ENCODE results near the gene MND1. TPM values are rescaled to one million over a fixed set of nuclear protein-coding genes. Genes with fewer than 3 reads are reported as not detected.
"Not testable (repeated sequence)": the region's sequence is repeated elsewhere in the genome, so short reads cannot be mapped to it uniquely, and the experiment has no call there.

MND1 gene
- total RNA-seq, 2 experiments from 2014 or later, result 25.2 to 33.6 TPM

- H3K27me3 Mint-ChIP-seq, result peaks cover 4% of the 10 kb centered on the region
- no peaks in the 10 kb centered on the region for H3K9me3 Mint-ChIP-seq (ENCODE audit: low read depth)
- peaks cover 33% of the 10 kb centered on the region for H3K4me1 Mint-ChIP-seq
- DNase-seq (no peak), ATAC-seq (no peak)
- no peak overlapping the region for H3K4me3 Mint-ChIP-seq
- CTCF ChIA-PET, result interaction anchor here (2.5 to 3.6 kb wide), 2 partner anchors 27 to 134 kb away, joined by 10 to 27 read pairs; partner anchors contain the start of gene TMEM131L
- no peak overlapping the region for H3K27ac Mint-ChIP-seq
- no peaks in the 10 kb centered on the region for H3K36me3 Mint-ChIP-seq
These were observed 95.3 kb downstream of the MND1 start for GRCh38 chr4:153439831-153440230.

GRCh38 chr4:153440475-153440874, 96.0 kb downstream of the MND1 start:
- H3K27me3 Mint-ChIP-seq, result peaks cover 4% of the 10 kb centered on the region
- CTCF ChIA-PET, result no interaction called here
- H3K9me3 Mint-ChIP-seq (ENCODE audit: low read depth), result no peaks in the 10 kb centered on the region
- H3K27ac Mint-ChIP-seq, result no peak overlapping the region
- no peak for ATAC-seq
- no peaks in the 10 kb centered on the region for H3K36me3 Mint-ChIP-seq
- no peak for DNase-seq
- H3K4me3 Mint-ChIP-seq, result no peak overlapping the region
- peaks cover 33% of the 10 kb centered on the region for H3K4me1 Mint-ChIP-seq

GRCh38 chr4:153447175-153447905, 102.9 kb downstream of the MND1 start:
- ATAC-seq, result no peak
- H3K27ac Mint-ChIP-seq, result no peak overlapping the region
- H3K36me3 Mint-ChIP-seq, result no peaks in the 10 kb centered on the region
- DNase-seq, result no peak
- peaks cover 17% of the 10 kb centered on the region for H3K4me1 Mint-ChIP-seq
- no peak overlapping the region for H3K4me3 Mint-ChIP-seq
- CTCF ChIA-PET, result interaction anchor here (1.0 to 3.7 kb wide), 4 partner anchors 11 to 94 kb away, joined by 3 to 22 read pairs (median 5); partner anchors contain the start of gene TMEM131L
- no peaks in the 10 kb centered on the region for H3K27me3 Mint-ChIP-seq
- H3K9me3 Mint-ChIP-seq (ENCODE audit: low read depth), result no peaks in the 10 kb centered on the region

DNA sequence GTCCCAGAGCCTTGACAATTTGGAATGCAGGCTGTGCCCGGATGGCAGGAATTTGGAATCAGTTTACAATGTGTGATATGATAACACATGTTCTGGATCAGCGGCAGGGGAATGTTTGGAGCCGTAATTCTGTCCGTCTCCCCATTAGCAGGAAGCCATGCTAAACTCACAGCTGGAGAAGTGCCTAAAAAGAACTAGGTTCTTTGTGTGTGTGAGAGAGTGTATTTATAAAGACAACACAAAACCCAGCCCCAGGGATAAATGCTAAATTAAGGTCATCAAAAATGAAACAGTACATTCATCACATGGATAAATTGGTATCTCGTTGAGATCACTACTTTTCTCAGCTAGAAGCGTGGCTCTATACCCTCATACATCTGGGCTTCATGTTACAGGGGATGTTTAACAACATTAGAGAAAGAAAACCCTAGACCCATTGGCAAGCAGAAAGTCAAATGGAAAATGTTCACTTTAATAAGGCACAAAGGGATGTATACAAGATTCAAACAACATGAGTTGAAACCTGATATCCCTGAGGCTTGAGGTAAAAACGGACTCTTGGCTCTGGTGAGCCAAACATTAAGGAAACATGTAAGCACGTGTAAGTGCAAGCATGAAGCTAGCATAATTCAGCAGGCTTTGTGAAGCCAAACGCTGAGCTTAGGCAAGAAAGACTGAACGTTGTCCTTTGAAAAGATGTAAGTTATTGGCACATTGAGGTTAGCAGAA, 103.7 kb downstream of the MND1 start:
- ATAC-seq (no peak), DNase-seq (no peak)
- H3K36me3 Mint-ChIP-seq, result no peaks in the 10 kb centered on the region
- H3K4me1 Mint-ChIP-seq, result peaks cover 17% of the 10 kb centered on the region
- CTCF ChIA-PET, result interaction anchor here (1.0 to 3.7 kb wide), 4 partner anchors 11 to 126 kb away, joined by 3 to 22 read pairs (median 4); partner anchors contain the start of gene TMEM131L
- H3K27ac Mint-ChIP-seq, result no peak overlapping the region
- H3K27me3 Mint-ChIP-seq, result no peaks in the 10 kb centered on the region
- no peak overlapping the region for H3K4me3 Mint-ChIP-seq
- no peaks in the 10 kb centered on the region for H3K9me3 Mint-ChIP-seq (ENCODE audit: low read depth)

DNA sequence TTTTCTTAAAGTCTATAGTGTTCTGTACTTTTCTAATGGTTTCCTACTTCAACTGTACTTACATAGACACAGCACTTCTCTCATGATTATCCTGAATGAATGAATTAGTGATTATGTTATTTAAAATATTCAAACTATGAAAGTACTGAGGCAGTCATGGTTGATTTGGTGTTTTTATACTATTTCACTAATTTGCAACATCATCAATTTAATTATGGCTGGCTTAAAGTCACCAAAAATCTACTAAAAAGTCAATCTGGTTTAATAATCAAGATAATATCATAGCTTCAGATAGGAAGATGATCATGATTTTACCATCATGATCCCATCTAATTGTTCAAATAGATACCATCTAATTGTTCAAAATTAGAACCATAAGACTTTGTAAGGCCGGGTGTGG, 104.8 kb downstream of the MND1 start:
- Mint-ChIP-seq H3K4me3 (no peak overlapping the region), H3K4me1 (peaks cover 17% of the 10 kb centered on the region)

GRCh38 chr4:153450544-153450917, 106.0 kb downstream of the MND1 start:
- peak overlapping the region; percentile 58 for H3K4me3 Mint-ChIP-seq
- H3K36me3 Mint-ChIP-seq, result no peaks in the 10 kb centered on the region
- H3K27ac Mint-ChIP-seq, result peak overlapping the region; percentile 81
- DNase-seq (peak; percentile 73), ATAC-seq (peak; percentile 90)
- peaks cover 17% of the 10 kb centered on the region for H3K4me1 Mint-ChIP-seq
- CTCF ChIA-PET, result interaction anchor here (0.9 to 3.7 kb wide), 2 partner anchors 16 to 19 kb away, joined by 3 to 22 read pairs; partner anchors contain the start of gene TMEM131L
- H3K27me3 Mint-ChIP-seq, result no peaks in the 10 kb centered on the region
- no peaks in the 10 kb centered on the region for H3K9me3 Mint-ChIP-seq (ENCODE audit: low read depth)

More for the DNA sequence above, 104.8 kb downstream of the MND1 start:
- Mint-ChIP-seq H3K36me3 (no peaks in the 10 kb centered on the region), H3K27ac (peak overlapping the region; percentile 81), H3K9me3 (ENCODE audit: low read depth) (no peaks in the 10 kb centered on the region), H3K27me3 (no peaks in the 10 kb centered on the region)
- DNase-seq, result no peak
- CTCF ChIA-PET, result interaction anchor here (1.3 to 3.7 kb wide), 2 partner anchors 17 to 125 kb away, joined by 4 to 22 read pairs; partner anchors contain the start of gene TMEM131L
- ATAC-seq, result no peak

GRCh38 chr4:153451145-153451544, 106.7 kb downstream of the MND1 start:
- Mint-ChIP-seq H3K27ac (peak overlapping the region; percentile 45), H3K4me1 (peaks cover 17% of the 10 kb centered on the region)
- not testable (repeated sequence) for H3K36me3 Mint-ChIP-seq; ATAC-seq; H3K27me3 Mint-ChIP-seq; H3K4me3 Mint-ChIP-seq; H3K9me3 Mint-ChIP-seq (ENCODE audit: low read depth); DNase-seq
- CTCF ChIA-PET, result interaction anchor here (0.9 to 1.9 kb wide), 2 partner anchors 15 to 18 kb away, joined by 3 to 5 read pairs; partner anchors contain the start of gene TMEM131L

DNA sequence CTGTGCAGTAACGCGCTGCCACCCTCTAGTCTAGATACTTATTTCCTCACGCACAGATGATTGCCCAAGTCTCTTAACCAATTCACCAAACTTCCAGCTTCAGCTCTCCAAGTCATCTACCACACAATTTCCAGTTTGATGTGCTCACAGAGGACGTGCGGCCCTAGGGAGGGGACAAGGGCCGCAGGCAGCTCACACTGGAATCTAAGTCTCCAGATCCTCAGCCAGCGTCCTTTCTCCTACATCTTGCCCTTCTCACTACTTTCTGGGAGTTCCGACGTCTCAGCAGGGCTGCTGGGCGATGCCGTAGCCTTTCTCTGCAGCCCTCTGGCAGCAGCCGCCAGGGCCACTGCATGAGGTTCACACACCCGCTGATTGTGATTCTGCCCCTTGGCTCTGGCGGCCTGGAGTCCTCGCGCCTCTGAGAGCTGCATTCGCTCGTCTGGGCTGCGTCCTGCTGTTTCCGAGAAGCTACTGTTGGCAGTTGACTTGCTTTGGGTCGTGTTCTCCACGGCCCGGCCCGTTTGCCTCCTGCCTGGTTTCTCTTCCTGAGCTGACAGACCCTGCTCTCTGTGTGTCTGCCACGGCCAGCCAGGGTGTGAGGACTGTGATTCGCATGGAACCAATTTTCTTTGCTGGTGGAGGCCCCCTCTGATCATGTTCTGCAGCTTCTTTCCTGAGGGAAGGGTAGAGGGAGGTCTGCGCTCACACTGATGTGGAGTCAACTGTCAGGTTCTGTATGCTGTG, 107.6 kb downstream of the MND1 start:
- ATAC-seq (no peak), DNase-seq (no peak)
- H3K27me3 Mint-ChIP-seq, result no peaks in the 10 kb centered on the region
- CTCF ChIA-PET, result interaction anchor here (1.9 kb wide), 1 partner anchor 14 kb away, joined by 5 read pairs; the partner anchor contains the start of gene TMEM131L
- no peak overlapping the region for H3K4me3 Mint-ChIP-seq
- H3K9me3 Mint-ChIP-seq (ENCODE audit: low read depth), result no peaks in the 10 kb centered on the region
- no peaks in the 10 kb centered on the region for H3K36me3 Mint-ChIP-seq
- H3K4me1 Mint-ChIP-seq, result peaks cover 17% of the 10 kb centered on the region
- no peak overlapping the region for H3K27ac Mint-ChIP-seq

- H3K27ac Mint-ChIP-seq, result no peak overlapping the region
- H3K36me3 Mint-ChIP-seq, result no peaks in the 10 kb centered on the region
- ATAC-seq (no peak), DNase-seq (no peak)
- H3K9me3 Mint-ChIP-seq (ENCODE audit: low read depth), result no peaks in the 10 kb centered on the region
- no peak overlapping the region for H3K4me3 Mint-ChIP-seq
- peaks cover 17% of the 10 kb centered on the region for H3K4me1 Mint-ChIP-seq
- CTCF ChIA-PET, result interaction anchor here (1.7 to 1.9 kb wide), 2 partner anchors 13 to 20 kb away, joined by 5 read pairs; partner anchors contain the start of gene TMEM131L
- H3K27me3 Mint-ChIP-seq, result peaks cover 1% of the 10 kb centered on the region
These were observed 108.3 kb downstream of the MND1 start for GRCh38 chr4:153452658-153453378.

- H3K9me3 Mint-ChIP-seq (ENCODE audit: low read depth), result no peaks in the 10 kb centered on the region
These were observed 108.9 kb downstream of the MND1 start for GRCh38 chr4:153453402-153453801.

DNA sequence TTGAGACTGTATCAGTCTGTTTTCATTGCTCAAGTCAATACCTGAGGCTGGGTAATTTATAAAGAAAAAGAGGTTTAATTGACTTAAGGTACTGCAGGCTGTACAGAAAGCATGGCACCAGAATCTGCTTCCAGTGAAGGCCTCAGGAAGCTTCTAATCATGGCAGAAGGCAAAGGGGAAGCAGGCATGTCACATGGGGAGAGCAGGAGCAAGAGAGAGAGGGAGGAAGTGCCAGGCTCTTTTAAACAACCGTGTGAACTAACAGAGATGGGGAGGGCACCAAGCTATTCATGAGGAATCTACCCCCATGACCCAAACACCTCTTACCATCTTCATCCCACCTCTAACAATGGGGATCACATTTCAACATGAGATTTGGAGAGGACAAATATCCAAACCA, 114.5 kb downstream of the MND1 start:
- Mint-ChIP-seq H3K27me3 (peaks cover 2% of the 10 kb centered on the region), H3K36me3 (no peaks in the 10 kb centered on the region), H3K4me1 (no peaks in the 10 kb centered on the region), H3K4me3 (no peak overlapping the region), H3K9me3 (ENCODE audit: low read depth) (no peaks in the 10 kb centered on the region), H3K27ac (no peak overlapping the region)
- no peak for ATAC-seq
- CTCF ChIA-PET, result interaction anchor here (0.9 kb wide), 1 partner anchor 11 kb away, joined by 3 read pairs; no protein-coding TSS in a partner anchor
- DNase-seq, result no peak

More at GRCh38 chr4:153453402-153453801, 108.9 kb downstream of the MND1 start:
- DNase-seq (no peak), ATAC-seq (no peak)
- Mint-ChIP-seq H3K27me3 (peaks cover 2% of the 10 kb centered on the region), H3K27ac (no peak overlapping the region), H3K4me1 (peaks cover 17% of the 10 kb centered on the region), H3K36me3 (no peaks in the 10 kb centered on the region), H3K4me3 (no peak overlapping the region)
- CTCF ChIA-PET, result interaction anchor here (0.8 to 2.2 kb wide), 3 partner anchors 12 to 21 kb away, joined by 3 to 9 read pairs (median 5); partner anchors contain the start of gene TMEM131L

GRCh38 chr4:153461549-153461948, 117.1 kb downstream of the MND1 start:
- CTCF ChIA-PET, result interaction anchor here (1.1 kb wide), 1 partner anchor 87 kb away, joined by 3 read pairs; no protein-coding TSS in a partner anchor

More at GRCh38 chr4:153461549-153461948, 117.1 kb downstream of the MND1 start:
- not testable (repeated sequence) for DNase-seq; H3K4me3 Mint-ChIP-seq; H3K27ac Mint-ChIP-seq; H3K9me3 Mint-ChIP-seq (ENCODE audit: low read depth); H3K27me3 Mint-ChIP-seq; H3K36me3 Mint-ChIP-seq; ATAC-seq
- H3K4me1 Mint-ChIP-seq, result peaks cover 13% of the 10 kb centered on the region

Data from activated CD8-positive, alpha-beta memory T cell treated with anti-CD3 and anti-CD28 coated beads, Interleukin-2, amount 10 ng/mL, durations not matched to agents 7 days and 5 days (primary cell).